HepG2 (cell line): ENCODE measurements around the gene REEP6. TPM values are rescaled to one million over a fixed set of nuclear protein-coding genes. Genes with fewer than 3 reads are reported as not detected.

Experiments
- ATAC-seq: fragments of 200-7000 bp; cut with Tn5 transposase; 3 replicates; pipeline ENCODE4 v1.9.1; 2020; ENCODE audit warnings: mild to moderate bottlenecking, moderate library complexity
- BruUV-seq: library from RNA; stranded (reverse); fragments of 400-500 nt; replicated peaks from 2 replicates; lab custom pipeline; 2021; lab: Mats Ljungman, UMichigan
- CTCF ChIA-PET: fragments of 300-600 bp; formaldehyde crosslinking; extraction: SDS; loops from one replicate; lab custom pipeline; 2021; ENCODE audit warnings: low total read pairs, inconsistent platforms, low intra/inter-chr PET ratio; lab: Yijun Ruan, JAX
- POLR2A ChIA-PET: fragments of 350-600 bp; sonication (Branson Sonifier 250); formaldehyde crosslinking; loops from one replicate; lab custom pipeline; 2020; ENCODE audit warnings: antibody characterized with exemption, inconsistent platforms; lab: Yijun Ruan, JAX
- DNase-seq: peaks from one replicate; pipeline ENCODE4 v3.0.0-alpha.2; 2015; ENCODE audit warnings: low spot score
- FAIRE-seq: peaks from 3 replicates; lab custom pipeline; 2011; peaks lifted over from hg19 to GRCh38; lab: Jason Lieb, UNC
- H2AFZ ChIP-seq: one replicate; pipeline ENCODE4 v1.6.1; 2011; ENCODE audit warnings: low read length, inconsistent platforms
- H3K27ac ChIP-seq: fragments of 300-600 bp; 3 replicates; pipeline ENCODE4 v1.8.0; 2011; ENCODE audit warnings: mixed run types, mild to moderate bottlenecking, mixed read lengths, low read length, inconsistent platforms; ENCODE audit not compliant: insufficient read depth; ENCODE audit errors: extremely low read length
- H3K27me3 ChIP-seq, 2 experiments: fragments of 200-600 bp in 1 of 2; 2 replicates in 1 of 2; 3 replicates in 1 of 2; pipeline versions ENCODE4 v1.6.0 to v1.8.0; 2011; ENCODE audit warnings: low read length in 2 of 2, mild to moderate bottlenecking in 2 of 2, moderate library complexity in 2 of 2, inconsistent platforms in 1 of 2; ENCODE audit not compliant: insufficient read depth in 2 of 2, control insufficient read depth in 1 of 2
- H3K36me3 ChIP-seq, 2 experiments: fragments of 200-600 bp in 1 of 2; replicated peaks in 1 of 2; 2 replicates in 1 of 2; 3 replicates in 1 of 2; pipeline versions ENCODE4 v1.5.1 to v1.8.0; 2011; ENCODE audit warnings: low read length in 2 of 2, inconsistent platforms in 1 of 2; ENCODE audit not compliant: insufficient read depth in 2 of 2, control insufficient read depth in 1 of 2
- H3K4me1 ChIP-seq: 2 replicates; pipeline ENCODE4 v1.5.1; 2012; ENCODE audit warnings: low read length, inconsistent platforms; ENCODE audit not compliant: insufficient read depth
- H3K4me2 ChIP-seq: 2 replicates; pipeline ENCODE4 v1.6.0; 2011; ENCODE audit warnings: low read depth, low read length, inconsistent platforms
- H3K4me3 ChIP-seq, 3 experiments: fragments of 200-600 bp in 1 of 3; sonication (generic), shearing (Covaris generic) in 1 of 3; replicated peaks in 1 of 3; 2 replicates each; pipeline ENCODE4 v1.5.1; 2011 to 2016; ENCODE audit warnings: low read length in 3 of 3, inconsistent platforms in 2 of 3, low read depth in 2 of 3, mild to moderate bottlenecking in 2 of 3, control low read depth in 1 of 3, mixed read lengths in 1 of 3; ENCODE audit not compliant: insufficient read depth in 1 of 3
- H3K79me2 ChIP-seq: one replicate; pipeline ENCODE4 v1.6.1; 2011; ENCODE audit warnings: low read length, inconsistent platforms; ENCODE audit not compliant: insufficient read depth
- H3K9ac ChIP-seq: 2 replicates; pipeline ENCODE4 v1.6.0; 2011; ENCODE audit warnings: mild to moderate bottlenecking, low read depth, low read length, inconsistent platforms; ENCODE audit not compliant: insufficient read depth
- H3K9me3 ChIP-seq: 2 replicates; pipeline ENCODE4 v1.5.1; 2012; ENCODE audit warnings: mild to moderate bottlenecking, low read length
- H4K20me1 ChIP-seq: 2 replicates; pipeline ENCODE4 v1.6.0; 2011; ENCODE audit warnings: inconsistent platforms, mild to moderate bottlenecking, low read length, moderate library complexity; ENCODE audit not compliant: insufficient read depth
- NR2C2 ChIP-seq: sonication (generic); formaldehyde crosslinking; IDR thresholded peaks from 2 replicates; pipeline ENCODE4 v1.4.0; 2020; ENCODE audit warnings: missing genetic modification reagents, mild to moderate bottlenecking, moderate library complexity, borderline replicate concordance
- PHF21A ChIP-seq: sonication (generic); formaldehyde crosslinking; IDR thresholded peaks from 2 replicates; pipeline ENCODE4 v1.5.0; 2020; ENCODE audit warnings: mild to moderate bottlenecking, missing genetic modification reagents
- STAG1 ChIP-seq: sonication (generic); formaldehyde crosslinking; IDR thresholded peaks from 2 replicates; pipeline ENCODE4 v1.4.0; 2020; ENCODE audit warnings: missing genetic modification reagents
- ZKSCAN8 ChIP-seq: IDR thresholded peaks from 2 replicates; pipeline ENCODE4 v1.6.1; 2016; ENCODE audit warnings: borderline replicate concordance, missing genetic modification reagents, missing compliant biosample characterization
- ZNF263 ChIP-seq: sonication (generic); formaldehyde crosslinking; IDR thresholded peaks from 2 replicates; pipeline ENCODE4 v1.4.0; 2020; ENCODE audit warnings: missing genetic modification reagents
- ZNF292 ChIP-seq: sonication (generic); formaldehyde crosslinking; IDR thresholded peaks from 2 replicates; pipeline ENCODE4 v1.8.1; 2022; ENCODE audit warnings: mild to moderate bottlenecking, low read depth, missing genetic modification reagents, borderline replicate concordance
- ZNF550 ChIP-seq: sonication (generic); formaldehyde crosslinking; IDR thresholded peaks from 2 replicates; pipeline ENCODE4 v1.4.0; 2020; ENCODE audit warnings: mild to moderate bottlenecking, missing genetic modification reagents, borderline replicate concordance
- ZNF674 ChIP-seq: sonication (generic); formaldehyde crosslinking; IDR thresholded peaks from 2 replicates; pipeline ENCODE4 v1.5.0; 2020; ENCODE audit warnings: low read depth, mild to moderate bottlenecking, missing genetic modification reagents
- ZNF768 ChIP-seq: sonication (generic); formaldehyde crosslinking; IDR thresholded peaks from 2 replicates; pipeline ENCODE4 v1.4.0; 2020; ENCODE audit warnings: missing genetic modification reagents
- ZNF772 ChIP-seq: sonication (generic); formaldehyde crosslinking; IDR thresholded peaks from 2 replicates; pipeline ENCODE4 v1.5.0; 2020; ENCODE audit warnings: mild to moderate bottlenecking, missing genetic modification reagents
- ZNF776 ChIP-seq: sonication (generic); formaldehyde crosslinking; IDR thresholded peaks from 2 replicates; pipeline ENCODE4 v1.4.0; 2020; ENCODE audit warnings: mild to moderate bottlenecking, missing genetic modification reagents
- WGBS: methylation state at CpG from one replicate; pipeline ENCODE4 v1.1.6; 2017; ENCODE audit warnings: low lambda C conversion rate; 5-methylcytosine and 5-hydroxymethylcytosine counted together
- in situ Hi-C: cut with HindIII; loops from 2 replicates; pipeline ENCODE4 v1.10.0; 2017; ENCODE audit warnings: low pct_unique_long_range_greater_than_20kb; ENCODE audit not compliant: extremely low pct_ligation_motif_present
- intact Hi-C: fragments of 100-400 bp; cut with micrococcal nuclease; formaldehyde crosslinking; loops from one replicate; pipeline ENCODE4 v1.10.0; 2022; ENCODE audit not compliant: unreplicated experiment
- polyA plus RNA-seq, 8 experiments: library from polyadenylated mRNA; depleted of rRNA in 3 of 8; stranded (reverse) in 7 of 8; unstranded in 1 of 8; fragments of >200 nt; fragmentation: Illumina TruSeq in 4 of 8; extraction: Trizol in 4 of 8; gene quantifications; 2 replicates each; pipeline versions ENCODE4 v1.2.1 to v1.2.3, GENCODE V29; 2011 to 2016; ENCODE audit warnings: low read depth in 4 of 8, missing spikeins in 1 of 8, mixed read lengths in 1 of 8; ENCODE audit not compliant: insufficient read depth in 1 of 8
- total RNA-seq, 5 experiments: library from RNA; depleted of rRNA; stranded (reverse); fragments of >200 nt; fragmentation: Illumina TruSeq; extraction: Trizol; gene quantifications; 2 replicates each; pipeline ENCODE4 v1.2.3, GENCODE V29; 2016; ENCODE audit warnings: low read depth in 1 of 5
- TF ChIP-seq, protein P1 (sequence below): sonication (generic); formaldehyde crosslinking; IDR thresholded peaks from 2 replicates; pipeline ENCODE4 v1.5.0; 2020; ENCODE audit warnings: mild to moderate bottlenecking, missing genetic modification reagents
- TF ChIP-seq, protein P2 (sequence below): sonication (generic); formaldehyde crosslinking; conservative IDR thresholded peaks from 2 replicates; pipeline ENCODE4 v1.4.0; 2020; ENCODE audit warnings: missing genetic modification reagents
- TF ChIP-seq, protein P3 (sequence below): sonication (generic); formaldehyde crosslinking; IDR thresholded peaks from 2 replicates; pipeline ENCODE4 v1.5.1; 2020; ENCODE audit warnings: missing genetic modification reagents, mild to moderate bottlenecking, borderline replicate concordance

REEP6 gene
- total and polyA plus RNA-seq, 2 of the 13 experiments (the other 11 are each of a cell fraction or from before 2014, with no cell fraction given) = 10.0 to 28.8 TPM

DNA sequence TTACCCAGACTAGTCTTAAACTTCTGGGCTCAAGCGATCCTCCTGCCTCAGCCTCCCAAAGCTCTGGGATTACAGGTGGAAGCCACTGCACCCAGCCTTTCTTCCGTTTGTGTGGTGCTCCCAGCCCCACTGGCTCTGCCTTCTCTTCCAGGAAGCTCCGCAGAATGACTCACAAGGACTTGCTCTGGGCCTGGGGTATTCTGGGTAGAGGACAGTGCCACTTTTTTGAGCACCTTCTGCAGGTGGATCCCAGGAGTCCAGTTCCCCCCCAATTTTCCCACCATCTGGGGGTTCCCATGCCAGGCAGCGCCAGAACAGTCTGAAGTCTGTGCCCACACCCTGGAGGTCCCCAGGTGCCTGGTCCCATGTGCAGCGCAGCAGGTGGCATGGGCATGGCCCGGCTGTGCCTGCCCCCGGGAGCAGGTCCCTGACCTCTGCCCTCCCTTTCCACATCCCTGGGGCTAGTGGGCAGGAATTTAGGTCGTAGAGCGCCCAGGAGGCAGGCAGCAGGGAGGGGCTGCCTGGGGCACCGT, 1.6 kb downstream of the REEP6 start:
- Histone ChIP-seq H3K9me3 (no peaks in the 10 kb centered on the region), H3K36me3 (no peaks in the 10 kb centered on the region), H2AFZ (no peak overlapping the region), H3K79me2 (peaks cover 6% of the 10 kb centered on the region), H3K9ac (peak overlapping the region; percentile 74), H3K27me3 (no peaks in the 10 kb centered on the region), H3K4me2 (peak overlapping the region; percentile 94), H3K4me3 (peak overlapping the region; percentile 9 to 85 (median 77); a peak in 5 of 6 replicates), H3K27ac (peak overlapping the region; percentile 68), H4K20me1 (no peaks in the 10 kb centered on the region), H3K4me1 (peaks cover 48% of the 10 kb centered on the region)
- in situ Hi-C loops = no loop called here
- ATAC-seq = 0 out of 3 replicates have a peak, but pooled peaks have one; percentile 1
- BruUV-seq = no TSS peak
- intact Hi-C loops = no loop called here
- DNase-seq = no peak
- 25% methylated on average over 2 of the region's 10 CpGs for WGBS
- FAIRE-seq = no peak
- ChIA-PET POLR2A (interaction anchor here (1.3 to 3.6 kb wide), 7 partner anchors 11 to 223 kb away, joined by 3 to 34 read pairs (median 9); partner anchors contain the start of gene CIRBP), CTCF (no interaction called here)
- TF ChIP-seq ZNF772 (CRISPR knock-in tag) = peak; percentile 28; the same call in 1 of the 2 replicates
- TF ChIP-seq, protein P1, sequence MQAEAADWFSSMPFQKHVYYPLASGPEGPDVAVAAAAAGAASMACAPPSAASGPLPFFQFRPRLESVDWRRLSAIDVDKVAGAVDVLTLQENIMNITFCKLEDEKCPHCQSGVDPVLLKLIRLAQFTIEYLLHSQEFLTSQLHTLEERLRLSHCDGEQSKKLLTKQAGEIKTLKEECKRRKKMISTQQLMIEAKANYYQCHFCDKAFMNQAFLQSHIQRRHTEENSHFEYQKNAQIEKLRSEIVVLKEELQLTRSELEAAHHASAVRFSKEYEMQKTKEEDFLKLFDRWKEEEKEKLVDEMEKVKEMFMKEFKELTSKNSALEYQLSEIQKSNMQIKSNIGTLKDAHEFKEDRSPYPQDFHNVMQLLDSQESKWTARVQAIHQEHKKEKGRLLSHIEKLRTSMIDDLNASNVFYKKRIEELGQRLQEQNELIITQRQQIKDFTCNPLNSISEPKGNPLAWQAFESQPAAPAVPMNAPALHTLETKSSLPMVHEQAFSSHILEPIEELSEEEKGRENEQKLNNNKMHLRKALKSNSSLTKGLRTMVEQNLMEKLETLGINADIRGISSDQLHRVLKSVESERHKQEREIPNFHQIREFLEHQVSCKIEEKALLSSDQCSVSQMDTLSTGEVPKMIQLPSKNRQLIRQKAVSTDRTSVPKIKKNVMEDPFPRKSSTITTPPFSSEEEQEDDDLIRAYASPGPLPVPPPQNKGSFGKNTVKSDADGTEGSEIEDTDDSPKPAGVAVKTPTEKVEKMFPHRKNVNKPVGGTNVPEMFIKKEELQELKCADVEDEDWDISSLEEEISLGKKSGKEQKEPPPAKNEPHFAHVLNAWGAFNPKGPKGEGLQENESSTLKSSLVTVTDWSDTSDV (CRISPR knock-in tag) = 0 out of 2 replicates have a peak, but pooled peaks have one; percentile 38
- 0 out of 2 replicates have a peak, but pooled peaks have one; percentile 46 for TF ChIP-seq NR2C2
- TF ChIP-seq, protein P2, sequence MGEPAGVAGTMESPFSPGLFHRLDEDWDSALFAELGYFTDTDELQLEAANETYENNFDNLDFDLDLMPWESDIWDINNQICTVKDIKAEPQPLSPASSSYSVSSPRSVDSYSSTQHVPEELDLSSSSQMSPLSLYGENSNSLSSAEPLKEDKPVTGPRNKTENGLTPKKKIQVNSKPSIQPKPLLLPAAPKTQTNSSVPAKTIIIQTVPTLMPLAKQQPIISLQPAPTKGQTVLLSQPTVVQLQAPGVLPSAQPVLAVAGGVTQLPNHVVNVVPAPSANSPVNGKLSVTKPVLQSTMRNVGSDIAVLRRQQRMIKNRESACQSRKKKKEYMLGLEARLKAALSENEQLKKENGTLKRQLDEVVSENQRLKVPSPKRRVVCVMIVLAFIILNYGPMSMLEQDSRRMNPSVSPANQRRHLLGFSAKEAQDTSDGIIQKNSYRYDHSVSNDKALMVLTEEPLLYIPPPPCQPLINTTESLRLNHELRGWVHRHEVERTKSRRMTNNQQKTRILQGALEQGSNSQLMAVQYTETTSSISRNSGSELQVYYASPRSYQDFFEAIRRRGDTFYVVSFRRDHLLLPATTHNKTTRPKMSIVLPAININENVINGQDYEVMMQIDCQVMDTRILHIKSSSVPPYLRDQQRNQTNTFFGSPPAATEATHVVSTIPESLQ (CRISPR knock-in tag) = 0 out of 2 replicates have a peak, but pooled peaks have one; percentile 9
- no peak for TF ChIP-seq STAG1 (CRISPR knock-in tag)
- TF ChIP-seq ZKSCAN8 (CRISPR knock-in tag) = no peak
- TF ChIP-seq PHF21A = no peak
- no peak for TF ChIP-seq ZNF776
- TF ChIP-seq ZNF292 (CRISPR knock-in tag) = 0 out of 2 replicates have a peak, but pooled peaks have one; percentile 31
- TF ChIP-seq ZNF550 (CRISPR knock-in tag) = 0 out of 2 replicates have a peak, but pooled peaks have one; percentile 27
- peak; percentile 91 for TF ChIP-seq ZNF263
- TF ChIP-seq, protein P3, sequence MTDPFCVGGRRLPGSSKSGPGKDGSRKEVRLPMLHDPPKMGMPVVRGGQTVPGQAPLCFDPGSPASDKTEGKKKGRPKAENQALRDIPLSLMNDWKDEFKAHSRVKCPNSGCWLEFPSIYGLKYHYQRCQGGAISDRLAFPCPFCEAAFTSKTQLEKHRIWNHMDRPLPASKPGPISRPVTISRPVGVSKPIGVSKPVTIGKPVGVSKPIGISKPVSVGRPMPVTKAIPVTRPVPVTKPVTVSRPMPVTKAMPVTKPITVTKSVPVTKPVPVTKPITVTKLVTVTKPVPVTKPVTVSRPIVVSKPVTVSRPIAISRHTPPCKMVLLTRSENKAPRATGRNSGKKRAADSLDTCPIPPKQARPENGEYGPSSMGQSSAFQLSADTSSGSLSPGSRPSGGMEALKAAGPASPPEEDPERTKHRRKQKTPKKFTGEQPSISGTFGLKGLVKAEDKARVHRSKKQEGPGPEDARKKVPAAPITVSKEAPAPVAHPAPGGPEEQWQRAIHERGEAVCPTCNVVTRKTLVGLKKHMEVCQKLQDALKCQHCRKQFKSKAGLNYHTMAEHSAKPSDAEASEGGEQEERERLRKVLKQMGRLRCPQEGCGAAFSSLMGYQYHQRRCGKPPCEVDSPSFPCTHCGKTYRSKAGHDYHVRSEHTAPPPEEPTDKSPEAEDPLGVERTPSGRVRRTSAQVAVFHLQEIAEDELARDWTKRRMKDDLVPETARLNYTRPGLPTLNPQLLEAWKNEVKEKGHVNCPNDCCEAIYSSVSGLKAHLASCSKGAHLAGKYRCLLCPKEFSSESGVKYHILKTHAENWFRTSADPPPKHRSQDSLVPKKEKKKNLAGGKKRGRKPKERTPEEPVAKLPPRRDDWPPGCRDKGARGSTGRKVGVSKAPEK (CRISPR knock-in tag) = peak; percentile 74; the same call in 1 of the 2 replicates
- TF ChIP-seq ZNF768 = peak; percentile 8; the same call in 1 of the 2 replicates
- no peak for TF ChIP-seq ZNF674 (CRISPR knock-in tag)
